ENCODE data around the gene APOBEC3H.

The APOBEC3H gene

DNA sequence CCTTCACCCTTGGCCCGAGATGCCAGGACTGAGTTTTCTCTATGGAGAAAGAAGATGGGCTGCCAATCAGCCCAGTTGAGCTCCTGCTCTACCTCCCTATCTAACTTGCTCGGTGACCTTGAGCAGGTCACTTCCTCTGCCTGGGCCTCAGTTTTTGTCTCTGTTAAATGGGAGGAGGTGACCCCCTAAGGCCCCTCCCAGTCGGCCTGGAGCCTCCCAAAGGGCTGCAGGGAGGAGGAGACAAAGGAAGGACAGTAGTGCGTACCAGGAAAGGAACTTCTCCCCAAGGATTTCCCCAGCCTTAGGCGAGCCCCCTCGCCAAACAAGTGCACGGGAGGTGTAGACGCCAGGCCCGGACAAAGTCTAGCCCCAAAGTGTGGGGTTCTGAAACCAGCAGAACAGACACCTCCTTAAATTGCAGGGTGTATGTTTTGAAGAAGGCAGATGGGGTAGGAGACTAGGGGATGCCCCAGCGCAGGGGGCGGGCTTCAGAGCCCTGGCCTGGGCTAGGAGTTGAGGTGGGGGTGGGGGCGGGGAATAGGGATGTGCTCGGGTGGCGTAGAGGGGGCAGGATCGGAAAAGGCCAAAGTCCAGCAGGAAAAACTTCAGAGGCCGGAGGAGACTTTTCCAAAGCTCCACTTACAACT is 54.4 kb downstream of the APOBEC3H start:
- H3K4me3 ChIP-seq (ENCODE audit: low read length) = peak overlapping the region; percentile 71
- no peak for DNase-seq (ENCODE audit: low read depth)
- TF ChIP-seq, protein P1, sequence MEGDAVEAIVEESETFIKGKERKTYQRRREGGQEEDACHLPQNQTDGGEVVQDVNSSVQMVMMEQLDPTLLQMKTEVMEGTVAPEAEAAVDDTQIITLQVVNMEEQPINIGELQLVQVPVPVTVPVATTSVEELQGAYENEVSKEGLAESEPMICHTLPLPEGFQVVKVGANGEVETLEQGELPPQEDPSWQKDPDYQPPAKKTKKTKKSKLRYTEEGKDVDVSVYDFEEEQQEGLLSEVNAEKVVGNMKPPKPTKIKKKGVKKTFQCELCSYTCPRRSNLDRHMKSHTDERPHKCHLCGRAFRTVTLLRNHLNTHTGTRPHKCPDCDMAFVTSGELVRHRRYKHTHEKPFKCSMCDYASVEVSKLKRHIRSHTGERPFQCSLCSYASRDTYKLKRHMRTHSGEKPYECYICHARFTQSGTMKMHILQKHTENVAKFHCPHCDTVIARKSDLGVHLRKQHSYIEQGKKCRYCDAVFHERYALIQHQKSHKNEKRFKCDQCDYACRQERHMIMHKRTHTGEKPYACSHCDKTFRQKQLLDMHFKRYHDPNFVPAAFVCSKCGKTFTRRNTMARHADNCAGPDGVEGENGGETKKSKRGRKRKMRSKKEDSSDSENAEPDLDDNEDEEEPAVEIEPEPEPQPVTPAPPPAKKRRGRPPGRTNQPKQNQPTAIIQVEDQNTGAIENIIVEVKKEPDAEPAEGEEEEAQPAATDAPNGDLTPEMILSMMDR (conservative IDR thresholded peaks at IDR 0.05; ENCODE audit: low read length) = no peak

DNA sequence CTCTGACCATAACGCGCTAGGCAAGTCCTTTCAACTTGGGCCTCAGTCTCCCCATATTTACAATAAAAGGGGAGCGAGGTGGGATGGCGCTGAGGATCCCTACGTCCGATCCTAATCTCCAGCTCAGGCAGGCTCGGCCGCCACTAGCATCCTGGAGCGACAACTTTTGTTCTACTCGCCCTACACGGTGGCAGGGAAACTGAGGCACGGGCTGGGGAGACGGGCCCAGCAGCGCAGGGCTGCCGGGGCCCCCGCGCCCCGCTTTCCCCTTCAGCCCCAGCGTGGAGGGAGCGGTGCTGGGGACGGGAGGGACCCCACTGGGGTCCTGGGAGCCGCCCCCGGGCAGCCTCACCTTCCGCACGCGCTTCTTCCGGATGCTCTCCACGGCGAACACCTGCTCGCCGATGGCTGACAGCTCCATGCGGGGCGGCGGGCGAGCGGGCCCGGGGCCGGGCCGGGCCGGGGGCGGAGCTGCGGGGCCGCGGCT is 55.0 kb downstream of the APOBEC3H start:
- H3K4me3 ChIP-seq (ENCODE audit: low read length) = peak overlapping the region; percentile 71
- no peak for DNase-seq (ENCODE audit: low read depth)
- TF ChIP-seq, protein P1 (conservative IDR thresholded peaks at IDR 0.05; ENCODE audit: low read length) = no peak

DNA sequence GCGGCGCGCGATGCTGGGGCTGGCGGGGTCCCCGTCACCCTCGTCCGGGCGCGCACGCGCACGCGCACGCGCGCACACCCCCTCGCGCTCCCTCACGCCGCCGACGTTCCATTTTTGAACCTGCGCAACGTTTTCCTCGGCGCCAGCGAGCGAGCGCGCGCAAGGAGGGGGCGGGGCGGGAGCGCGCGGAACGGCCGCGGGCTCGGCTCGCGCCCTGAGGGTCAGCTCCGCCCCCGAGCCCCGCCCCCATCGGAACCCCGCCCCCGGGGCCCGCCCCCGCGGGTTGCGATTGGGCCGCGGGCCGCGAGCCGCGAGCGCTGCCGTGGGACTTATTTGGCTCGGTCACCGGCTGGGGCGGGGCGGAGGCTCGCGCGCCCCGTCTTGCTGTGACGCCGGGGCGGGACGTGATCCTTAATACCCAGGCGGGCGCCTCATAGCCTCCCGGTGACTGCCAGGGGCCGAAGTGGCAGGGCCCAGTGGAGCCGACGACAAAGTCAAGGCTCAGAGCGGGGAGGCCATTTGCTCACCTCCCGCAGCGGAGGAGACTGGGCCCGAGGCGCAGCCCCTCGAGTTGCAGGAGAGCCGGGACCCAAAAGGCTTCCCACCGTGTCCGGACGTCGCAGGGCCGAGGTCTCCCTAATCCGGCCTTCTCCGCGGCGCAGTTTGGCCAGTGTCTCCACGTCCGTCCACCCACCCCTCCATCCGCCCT is 55.6 kb downstream of the APOBEC3H start, which contains the start of gene CBX7:
CBX7 (minus strand) TSS at position 170 of the 709 bp plus-strand sequence. CDS start 236 bp downstream, outside the sequence.
- DNase-seq (ENCODE audit: low read depth) = peak; percentile 84
- TF ChIP-seq, protein P1 (conservative IDR thresholded peaks at IDR 0.05; ENCODE audit: low read length) = no peak
- peak within 1 kb of the TSS; percentile 71 for H3K4me3 ChIP-seq (ENCODE audit: low read length)

DNA sequence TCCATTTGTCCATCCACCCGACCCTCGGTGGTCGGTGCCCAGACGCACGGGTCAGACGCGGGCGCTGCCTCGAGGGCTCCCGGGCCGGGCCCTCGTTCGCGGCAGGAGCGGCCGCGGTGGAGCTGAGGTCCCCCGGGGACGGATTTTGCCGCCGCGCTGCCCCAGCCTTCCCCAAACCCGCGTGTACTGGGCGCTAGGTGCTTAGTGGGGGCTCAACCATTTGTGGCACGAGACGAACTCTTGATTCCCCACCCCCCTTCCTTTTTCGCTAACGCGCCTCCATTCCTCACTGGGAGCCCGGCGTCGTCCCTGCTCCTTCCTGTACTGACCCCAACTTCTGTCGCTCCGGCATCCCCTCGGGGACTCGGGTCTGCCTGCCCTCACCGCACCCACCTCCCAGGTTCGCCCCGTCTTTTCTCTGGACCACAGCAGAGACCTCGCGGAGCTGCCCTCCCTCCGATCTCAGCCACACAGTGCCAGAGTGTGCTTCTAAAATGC is 56.2 kb downstream of the APOBEC3H start:
- H3K4me3 ChIP-seq (ENCODE audit: low read length) = peak overlapping the region; percentile 68
- DNase-seq (ENCODE audit: low read depth) = no peak

More for the DNA sequence above, 56.2 kb downstream of the APOBEC3H start:
- TF ChIP-seq, protein P1 (conservative IDR thresholded peaks at IDR 0.05; ENCODE audit: low read length) = no peak

Measured in AG10803 (cell line).